Retinal pigment epithelial cell (primary cell): Measurements from ENCODE around the gene UQCRFS1.

ENCODE experiments used
- DNase-seq: peaks from one replicate; pipeline ENCODE4 v3.0.0-alpha.2; 2010; ENCODE audit warnings: low read depth
- H3K4me3 ChIP-seq: 2 replicates; pipeline ENCODE4 v1.5.1; 2011; ENCODE audit warnings: mild to moderate bottlenecking, low read length, control low read depth, moderate library complexity
- CTCF ChIP-seq: conservative IDR thresholded peaks from 2 replicates; pipeline ENCODE4 v1.5.1; 2011; ENCODE audit warnings: low read depth, low read length, control low read depth, inconsistent platforms

The UQCRFS1 gene

GRCh38 chr19:29212648-29213573 lies at the start of gene UQCRFS1:
UQCRFS1 (minus strand) TSS chr19:29213151; CDS start chr19:29213118, 33 bp downstream.
- no peak for TF ChIP-seq CTCF
- DNase-seq = peak; percentile 72
- peak within 1 kb of the TSS; percentile 95 for H3K4me3 ChIP-seq

DNA sequence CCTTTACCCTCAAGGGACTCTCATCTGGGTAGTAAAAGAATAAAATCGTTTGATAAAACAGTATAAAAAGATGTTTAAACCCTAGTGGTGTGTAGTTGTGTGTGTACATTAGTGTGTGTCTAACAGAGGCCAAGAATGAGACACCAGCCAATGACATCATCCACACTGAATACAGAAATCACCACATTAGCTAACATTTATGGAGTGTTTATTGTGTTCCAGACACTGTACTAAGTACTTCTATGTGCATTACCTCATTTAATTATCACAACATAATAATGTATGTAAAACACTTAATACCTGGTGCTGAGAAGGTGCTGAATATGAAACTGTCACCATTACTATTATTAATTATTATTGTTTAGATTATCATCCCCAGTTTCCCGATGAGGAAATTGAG lies 49.1 kb upstream of the UQCRFS1 start:
- TF ChIP-seq CTCF = no peak
- DNase-seq = no peak
- H3K4me3 ChIP-seq = no peak overlapping the region

- DNase-seq = no peak
- no peak overlapping the region for H3K4me3 ChIP-seq
- peak; percentile 20 for TF ChIP-seq CTCF
Measured at GRCh38 chr19:29260477-29261317, 47.7 kb upstream of the UQCRFS1 start.

DNA sequence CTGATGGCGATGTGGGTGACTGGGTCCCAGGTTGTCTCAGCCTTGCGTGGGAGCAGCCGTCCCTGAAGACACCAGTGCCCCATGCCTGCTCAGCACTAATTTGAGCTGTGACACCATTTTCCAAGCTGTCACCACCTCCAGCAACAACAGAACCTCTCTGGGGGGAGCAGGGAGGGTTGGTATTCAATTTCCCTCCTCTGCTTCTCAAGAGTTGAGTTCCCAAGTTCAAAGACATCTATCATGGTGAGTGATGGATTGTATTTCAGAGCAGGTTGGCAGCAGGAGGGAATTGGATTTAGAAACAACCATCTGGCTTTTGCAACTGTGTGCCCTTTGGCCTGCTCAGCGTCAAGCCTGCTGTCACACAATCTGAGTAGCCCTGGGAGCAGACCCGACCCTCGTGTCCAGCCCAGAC lies 46.9 kb upstream of the UQCRFS1 start:
- no peak overlapping the region for H3K4me3 ChIP-seq
- no peak for TF ChIP-seq CTCF
- no peak for DNase-seq

DNA sequence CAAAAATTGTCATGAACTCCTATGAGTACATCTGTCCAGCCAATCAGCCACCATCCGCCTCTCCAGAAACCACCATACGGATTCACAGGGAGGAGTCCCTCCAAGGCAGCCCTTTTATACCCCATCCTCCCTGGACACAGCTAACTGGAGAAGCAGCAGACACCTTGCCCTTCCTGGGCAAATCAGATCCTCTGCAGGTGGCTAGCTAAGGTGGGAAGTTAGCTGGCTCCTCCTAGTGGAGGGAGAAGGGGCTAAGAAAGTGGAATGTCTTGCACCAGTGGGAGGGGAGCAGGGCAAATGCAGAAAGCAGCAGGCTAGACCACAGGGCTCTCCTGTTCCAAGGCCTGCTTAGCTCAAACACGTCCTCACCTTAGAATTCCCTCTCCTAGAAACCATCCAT lies 46.2 kb upstream of the UQCRFS1 start:
- H3K4me3 ChIP-seq = no peak overlapping the region
- DNase-seq = no peak
- TF ChIP-seq CTCF = peak; percentile 14

DNA sequence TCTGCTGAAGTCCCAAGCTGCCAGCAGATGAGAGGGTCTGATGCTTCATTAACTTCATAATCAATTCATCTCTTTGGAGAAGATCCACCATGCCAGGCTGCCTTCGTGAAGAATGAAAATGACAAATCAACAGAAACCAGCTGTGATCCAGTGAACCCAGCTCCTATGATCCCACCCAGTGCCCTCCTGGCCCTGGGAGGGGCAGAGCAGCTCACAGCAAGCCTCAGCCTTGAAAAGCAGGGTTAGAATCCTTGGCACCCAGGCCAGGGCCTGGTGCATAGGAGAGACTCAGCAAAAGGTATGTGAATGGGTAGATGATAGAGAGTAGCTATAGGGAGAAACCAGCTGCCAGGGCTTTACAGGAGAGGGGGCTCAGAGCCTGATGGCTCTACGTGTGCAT lies 43.6 kb upstream of the UQCRFS1 start:
- no peak for DNase-seq
- TF ChIP-seq CTCF = no peak
- no peak overlapping the region for H3K4me3 ChIP-seq
